ENCODE measurements around the gene A2M.

A2M gene

DNA sequence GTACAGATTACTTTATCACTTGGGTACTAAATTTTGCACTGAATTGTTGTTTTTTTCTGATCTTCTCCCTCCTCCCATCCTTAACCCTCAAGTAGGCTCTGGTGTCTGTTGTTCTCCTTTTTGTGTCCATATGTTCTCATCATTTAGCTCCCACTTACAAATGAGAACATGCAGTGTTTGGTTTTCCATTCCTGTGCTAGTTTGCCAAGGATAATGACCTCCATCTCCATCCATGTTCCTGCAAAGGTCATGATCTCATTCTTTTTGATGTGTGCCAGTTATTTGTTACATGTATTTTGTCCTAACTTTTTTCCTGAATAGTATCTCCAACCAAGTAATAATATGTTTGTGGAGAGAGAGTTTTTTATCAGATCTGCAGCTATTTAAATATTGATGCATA is 44.2 kb downstream of the A2M start:
- DNase-seq: no peak

DNA sequence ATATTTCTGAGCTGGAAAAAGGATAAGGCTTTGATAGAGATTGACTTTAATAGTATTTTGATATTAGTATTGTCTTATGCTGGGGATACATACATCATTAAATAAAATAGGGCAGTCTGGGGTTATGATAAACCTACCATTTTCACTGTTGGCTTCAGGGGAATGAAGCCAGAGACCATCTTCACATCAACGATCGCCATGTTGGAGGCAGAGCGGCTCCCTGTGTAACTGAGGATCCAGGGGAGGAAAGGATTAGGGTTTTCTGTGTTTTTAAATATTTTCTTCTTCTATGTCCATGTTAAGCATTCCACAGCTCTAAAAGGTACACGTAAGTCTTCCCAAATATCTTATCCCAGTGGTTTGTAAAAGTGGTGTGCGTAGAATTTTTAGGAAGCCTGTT is 45.4 kb downstream of the A2M start:
- DNase-seq: no peak

DNA sequence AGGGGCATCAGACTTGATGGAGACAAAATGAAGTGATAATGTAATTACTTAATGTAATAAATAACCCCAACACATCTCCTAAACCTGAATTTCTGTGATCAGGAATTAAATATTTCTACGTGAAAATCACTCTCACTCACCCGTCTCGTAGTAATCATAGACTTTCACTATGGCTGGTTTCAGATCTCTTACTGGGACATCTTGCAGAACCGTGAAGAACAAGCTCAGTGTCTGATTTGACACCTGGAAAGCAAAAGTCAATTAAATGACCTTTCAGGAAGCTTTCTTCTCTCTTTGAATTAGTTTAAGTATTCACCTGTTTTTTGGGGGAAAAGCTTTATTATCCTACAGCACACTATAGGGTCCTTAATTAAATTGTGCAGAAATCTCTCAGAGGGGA is 47.1 kb downstream of the A2M start:
- DNase-seq: no peak

DNA sequence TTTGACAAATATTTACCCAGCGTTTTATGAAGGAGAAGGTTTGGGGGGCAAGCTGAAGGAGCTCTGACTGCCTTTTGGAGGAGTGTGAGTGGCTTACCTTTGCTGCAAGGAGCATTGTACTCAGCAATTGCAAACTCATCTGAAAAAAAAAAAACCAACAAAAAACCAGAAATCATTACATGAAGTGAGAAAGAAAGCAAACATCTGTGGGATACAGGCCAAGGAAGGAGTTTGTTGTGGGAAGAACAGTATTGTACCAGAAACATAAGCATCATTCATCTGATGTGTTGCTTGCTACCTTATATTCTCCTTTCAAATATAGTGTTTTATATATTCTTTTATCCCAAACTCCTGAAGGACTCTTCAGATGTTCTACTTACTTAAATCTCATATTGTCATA is 47.6 kb downstream of the A2M start:
- no peak for DNase-seq

DNA sequence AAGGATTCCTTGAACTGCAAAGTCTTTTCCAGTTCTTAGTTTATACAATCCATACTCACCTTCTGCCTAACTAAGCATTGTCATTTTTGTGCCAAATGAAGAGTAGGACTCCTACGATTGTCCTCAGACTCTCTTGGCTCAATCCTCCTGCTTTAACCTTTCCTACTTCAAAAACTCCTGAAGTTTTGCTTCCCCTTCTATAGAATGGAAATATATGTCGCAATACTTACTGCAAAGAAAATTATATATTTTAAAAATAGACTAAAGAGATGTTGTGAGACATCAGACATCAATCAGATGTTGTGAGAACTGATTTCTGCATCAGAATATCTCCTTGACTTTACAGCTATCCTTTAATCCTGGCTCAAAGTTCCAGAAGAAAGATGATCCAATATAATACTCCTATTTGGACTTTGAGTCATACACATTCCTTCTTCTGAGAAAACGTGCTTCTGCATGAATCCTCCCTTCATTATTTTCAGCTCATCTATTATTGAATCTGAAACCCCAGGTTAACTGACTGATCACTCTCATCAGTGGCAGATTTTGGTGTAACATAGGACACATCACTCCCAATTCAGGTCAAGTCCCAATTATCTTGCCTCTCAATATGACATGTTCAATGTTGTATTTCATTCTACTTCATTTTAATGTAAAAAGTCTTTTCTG is 48.8 kb downstream of the A2M start:
- DNase-seq: no peak

DNA sequence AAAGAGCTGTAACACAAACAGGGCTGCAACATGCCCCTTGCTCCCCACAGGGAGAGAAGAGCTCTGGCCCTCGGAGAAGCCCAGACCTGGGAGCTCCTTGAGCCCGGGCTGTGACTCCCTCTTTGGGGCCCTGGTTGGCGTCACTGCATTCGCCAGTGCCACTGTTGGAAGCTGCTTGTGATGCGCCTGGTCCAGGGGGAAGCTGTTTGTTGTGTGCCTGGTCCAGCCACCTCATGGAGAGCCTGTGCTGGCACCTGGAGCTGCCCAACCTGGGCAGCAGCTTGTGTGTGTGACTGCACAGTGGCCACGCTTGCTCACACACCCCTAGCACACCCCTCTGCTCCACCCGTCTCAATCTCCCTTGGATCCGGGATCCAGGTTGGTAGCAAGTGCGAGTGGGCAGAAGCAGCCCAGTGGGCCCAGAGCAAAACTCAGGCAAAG is 49.5 kb downstream of the A2M start:
- DNase-seq: no peak

DNA sequence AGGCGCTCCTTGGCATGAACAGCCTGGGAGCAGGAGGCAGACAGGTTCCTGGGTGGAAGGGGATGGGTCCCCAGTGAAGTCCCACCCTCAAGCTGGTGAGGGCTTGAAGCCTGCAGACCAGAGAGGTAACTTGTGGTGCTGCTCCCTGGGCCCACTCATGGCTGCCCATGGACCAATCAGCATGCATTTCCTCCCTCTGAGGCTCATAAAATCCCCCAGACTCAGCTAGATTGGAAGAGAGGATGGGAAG is 50.2 kb downstream of the A2M start:
- DNase-seq: no peak

DNA sequence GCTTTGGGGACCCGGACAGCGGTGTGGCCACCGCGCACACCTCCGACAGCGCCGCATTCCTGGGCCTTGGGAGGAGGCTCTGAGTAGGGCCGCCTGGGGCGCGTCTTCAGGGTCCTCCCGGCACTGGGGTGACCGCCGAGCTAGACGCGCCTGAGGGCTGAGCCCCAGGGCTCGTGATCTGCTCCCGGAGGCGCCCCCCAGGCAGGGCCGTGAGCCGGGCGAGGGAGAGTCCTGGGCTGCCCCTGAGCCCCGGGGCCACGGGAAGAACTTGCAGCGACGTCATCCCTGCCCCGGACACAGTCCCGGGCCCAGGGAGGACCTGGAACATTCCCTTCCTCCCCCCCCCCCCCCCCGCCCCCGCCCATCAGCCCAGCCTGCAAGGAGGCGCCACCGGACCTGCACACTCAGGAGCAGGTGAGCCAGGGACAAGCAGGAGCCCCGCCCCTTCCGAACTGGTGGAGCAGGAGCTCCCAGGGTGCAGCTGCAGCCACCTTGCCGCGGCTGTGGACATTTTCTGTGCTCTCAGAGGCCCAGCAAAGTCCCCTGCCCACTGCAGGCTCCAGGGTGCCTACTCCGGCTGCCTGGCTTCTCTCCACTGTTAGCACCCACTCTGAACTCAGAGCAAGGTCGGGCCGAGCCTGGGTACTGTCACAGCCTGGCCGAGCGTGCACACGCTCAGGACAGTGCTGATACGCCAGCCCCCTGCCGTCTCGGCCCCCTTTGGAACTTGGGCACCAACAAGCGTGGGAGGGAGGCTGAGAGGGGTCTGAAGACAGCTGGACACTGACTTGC is 50.7 kb downstream of the A2M start:
- peak; percentile 88 for DNase-seq

DNA sequence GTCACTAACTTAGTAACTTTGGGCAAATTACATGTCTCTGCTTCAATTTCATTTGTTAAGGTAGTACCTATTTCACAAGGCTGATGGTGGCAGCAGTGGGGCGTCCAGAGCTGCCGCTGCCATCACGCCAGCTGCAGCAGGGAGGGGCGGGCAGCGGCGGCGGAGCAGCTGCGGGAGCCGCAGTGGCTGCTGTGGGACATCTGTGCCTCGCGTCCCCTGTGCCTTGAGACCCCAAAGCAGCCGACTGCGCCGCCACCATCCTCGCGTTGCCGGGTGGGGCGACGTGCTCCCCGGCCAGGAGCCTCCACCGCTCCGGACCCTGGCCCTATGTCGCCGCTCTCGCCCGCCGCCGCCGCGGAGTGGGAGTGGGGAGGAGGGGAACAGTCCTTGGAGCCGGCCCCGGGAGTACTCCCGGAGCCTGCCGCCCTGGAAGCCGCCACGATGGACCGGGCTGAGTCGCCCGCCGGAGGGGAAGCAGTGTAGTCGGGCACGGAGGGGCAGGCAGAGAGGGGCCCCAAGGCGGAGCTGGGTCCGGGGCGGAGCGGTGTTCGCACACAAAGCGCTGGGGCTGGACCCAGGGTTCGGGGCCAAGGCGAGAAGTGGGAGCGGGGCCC is 51.4 kb downstream of the A2M start:
- peak; percentile 61 for DNase-seq

DNA sequence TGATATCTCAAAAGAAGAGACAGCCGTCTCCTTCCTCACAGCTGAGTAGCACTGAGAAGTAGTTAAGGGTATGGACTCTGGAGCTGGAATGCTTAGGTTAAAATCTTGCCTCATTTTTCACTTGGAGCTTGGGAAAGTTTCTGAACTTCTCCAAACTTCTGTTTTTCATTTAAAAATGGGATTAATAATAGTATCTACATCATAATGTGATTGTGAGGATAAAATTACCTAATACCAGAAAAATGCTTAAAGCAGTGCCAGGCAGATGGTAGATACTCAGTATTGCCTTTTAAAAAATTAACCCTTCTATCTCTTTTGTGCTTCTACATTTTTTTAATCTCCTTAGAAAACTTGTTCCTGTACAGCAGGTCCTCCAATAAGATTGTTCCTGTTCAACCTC is 63.1 kb downstream of the A2M start:
- DNase-seq: no peak

DNA sequence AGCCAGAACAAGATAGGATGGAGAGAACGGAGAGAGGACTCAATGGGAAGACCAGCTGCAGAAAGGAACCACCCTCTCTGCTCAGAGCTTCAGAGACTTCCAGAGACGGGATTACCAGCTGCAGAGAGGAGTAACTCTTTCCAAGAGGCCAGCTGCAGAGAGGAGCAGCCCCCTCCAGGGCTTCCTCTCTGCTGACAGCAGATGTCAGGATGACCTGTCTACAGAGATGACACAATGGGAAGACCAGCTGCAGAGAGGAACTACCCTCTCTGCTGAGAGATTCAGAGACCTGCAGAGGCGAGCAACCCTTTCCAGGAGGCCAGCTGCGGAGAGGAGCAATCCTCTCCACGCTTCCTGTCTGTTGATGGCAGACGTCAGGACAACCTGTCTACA is 64.6 kb downstream of the A2M start:
- DNase-seq: no peak

DNA sequence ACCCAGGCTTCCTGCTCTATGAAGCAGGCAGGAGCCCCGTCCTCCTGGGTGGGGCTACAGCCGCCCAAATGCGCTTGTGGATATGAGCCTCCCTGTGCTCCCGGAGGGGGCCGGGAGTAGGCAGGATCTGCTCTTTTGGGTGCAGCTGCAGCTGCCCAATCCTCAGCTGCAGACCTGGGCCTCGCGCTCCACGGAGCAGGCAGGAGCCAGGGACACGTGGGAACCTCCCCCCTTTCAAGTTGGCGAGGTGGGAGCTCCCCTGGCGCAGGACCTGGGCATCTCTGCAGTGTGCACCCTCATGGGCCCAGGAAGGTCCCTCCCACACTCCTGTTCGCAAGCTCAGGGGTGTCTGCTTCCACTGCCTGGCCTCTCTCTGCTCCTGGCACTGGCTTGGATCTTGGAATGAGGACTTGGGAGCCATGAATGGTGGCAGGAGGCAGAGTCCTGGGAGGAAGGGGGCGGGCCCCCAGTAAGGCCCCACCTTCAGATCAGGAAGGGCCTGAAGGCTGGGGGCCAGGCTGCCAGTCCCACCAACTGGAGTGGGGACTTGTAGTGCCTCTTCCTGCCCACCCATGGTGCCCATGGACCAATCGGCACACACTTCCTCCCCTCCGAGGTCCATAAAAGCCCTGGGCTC is 65.1 kb downstream of the A2M start:
- DNase-seq: no peak

DNA sequence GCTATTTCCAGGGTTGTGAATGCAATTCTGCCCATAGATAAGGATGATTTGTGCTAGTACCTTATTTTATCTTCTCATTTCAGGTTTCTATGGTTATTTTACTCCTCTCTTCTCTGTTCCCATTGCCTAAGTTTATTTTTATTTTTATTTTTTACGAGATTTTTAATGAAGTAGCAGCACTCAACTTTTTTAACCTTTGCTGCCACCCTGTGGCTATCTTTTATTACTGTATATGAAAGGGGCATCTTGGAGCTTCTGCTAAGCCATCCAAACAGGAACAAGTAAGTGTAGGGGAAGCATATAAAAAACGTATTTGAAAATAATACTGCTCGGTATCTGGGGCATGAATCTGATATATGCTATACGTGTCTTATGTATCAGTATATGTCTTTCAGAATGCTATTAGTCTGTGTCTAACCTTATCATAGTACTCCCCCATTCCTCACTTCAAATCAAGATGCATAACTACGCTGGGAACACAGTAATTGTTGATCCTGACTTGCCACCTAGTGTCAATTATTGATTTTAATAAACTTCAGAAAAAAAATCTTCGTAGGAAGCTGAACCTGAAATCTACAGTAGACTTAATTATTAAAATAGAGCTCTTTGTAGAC is 66.1 kb downstream of the A2M start:
- DNase-seq: no peak

DNA sequence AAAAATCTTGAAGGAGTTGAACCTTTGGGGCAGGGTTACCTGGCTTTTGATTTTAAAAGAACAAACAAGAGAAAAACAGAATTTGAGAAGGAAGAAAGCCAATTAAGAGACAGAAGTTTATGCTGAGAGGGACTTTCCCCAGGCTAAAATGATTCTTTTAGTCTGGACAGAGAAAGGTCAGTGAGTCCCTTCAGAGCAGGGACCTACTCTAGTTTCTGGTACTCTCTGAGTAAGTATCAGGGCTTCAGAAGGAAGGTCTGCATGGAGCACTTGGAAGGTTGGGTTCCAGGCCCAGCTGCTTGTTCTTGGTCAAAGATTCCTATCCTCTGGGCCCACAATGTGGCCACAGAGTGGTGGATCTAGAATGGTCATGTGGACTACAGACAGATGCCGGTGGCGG is 66.8 kb downstream of the A2M start:
- no peak for DNase-seq

DNA sequence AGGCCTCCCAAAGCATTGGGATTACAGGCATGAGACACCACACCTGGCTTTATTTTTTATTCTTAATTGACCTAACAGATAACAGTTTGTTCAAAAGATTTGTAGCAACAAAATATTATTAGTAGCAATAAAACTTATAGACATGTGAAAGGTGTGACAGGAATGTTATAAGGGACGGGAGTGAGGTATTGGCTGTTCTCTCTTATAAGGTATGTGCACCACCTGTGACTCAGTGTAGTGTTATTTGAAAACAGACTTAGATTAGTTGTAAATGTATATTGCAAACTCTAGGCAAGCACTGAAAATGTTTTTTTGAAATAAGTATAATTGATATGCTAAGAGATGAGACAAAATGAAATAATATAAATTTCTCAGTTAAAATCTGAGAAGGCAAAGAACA is 68.6 kb downstream of the A2M start:
- DNase-seq: no peak

DNA sequence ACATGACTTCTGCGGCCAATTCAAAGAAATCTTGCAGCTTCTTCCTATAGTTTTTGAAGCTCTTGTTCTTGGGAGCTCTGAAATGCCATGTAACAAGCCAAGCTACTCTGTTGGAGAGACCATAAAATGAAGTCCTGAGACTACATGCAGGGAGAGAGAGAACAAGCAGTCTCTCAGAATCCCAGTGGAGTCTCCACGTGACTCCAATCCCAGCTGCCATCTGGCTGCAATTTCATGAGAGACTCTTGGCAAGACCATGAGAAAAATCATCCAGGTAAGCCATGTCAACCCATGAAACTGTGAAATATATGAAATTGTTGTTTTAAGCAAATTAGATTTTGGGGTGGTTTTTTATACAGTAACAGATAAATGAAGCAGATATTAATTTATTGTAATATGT is 72.0 kb downstream of the A2M start:
- DNase-seq: no peak

DNA sequence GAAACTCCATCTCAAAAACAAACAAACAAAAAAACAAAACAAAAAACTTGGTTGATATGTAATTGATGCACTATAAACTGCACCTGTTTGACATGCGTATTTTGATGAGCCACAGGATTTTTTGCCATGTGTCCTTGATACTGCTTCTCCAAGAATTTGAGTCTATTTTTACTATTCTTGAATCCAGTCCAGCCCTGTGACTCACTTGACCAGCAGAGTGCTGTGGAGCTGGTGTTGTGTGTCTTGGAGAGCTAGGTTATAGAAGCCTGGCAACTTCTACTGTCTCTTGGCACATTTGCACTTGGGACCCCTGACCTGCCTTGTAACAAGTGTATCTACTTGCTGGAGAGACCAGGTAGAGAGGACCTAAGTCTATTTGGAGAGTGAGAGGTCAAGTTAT is 74.4 kb downstream of the A2M start:
- DNase-seq: no peak

DNA sequence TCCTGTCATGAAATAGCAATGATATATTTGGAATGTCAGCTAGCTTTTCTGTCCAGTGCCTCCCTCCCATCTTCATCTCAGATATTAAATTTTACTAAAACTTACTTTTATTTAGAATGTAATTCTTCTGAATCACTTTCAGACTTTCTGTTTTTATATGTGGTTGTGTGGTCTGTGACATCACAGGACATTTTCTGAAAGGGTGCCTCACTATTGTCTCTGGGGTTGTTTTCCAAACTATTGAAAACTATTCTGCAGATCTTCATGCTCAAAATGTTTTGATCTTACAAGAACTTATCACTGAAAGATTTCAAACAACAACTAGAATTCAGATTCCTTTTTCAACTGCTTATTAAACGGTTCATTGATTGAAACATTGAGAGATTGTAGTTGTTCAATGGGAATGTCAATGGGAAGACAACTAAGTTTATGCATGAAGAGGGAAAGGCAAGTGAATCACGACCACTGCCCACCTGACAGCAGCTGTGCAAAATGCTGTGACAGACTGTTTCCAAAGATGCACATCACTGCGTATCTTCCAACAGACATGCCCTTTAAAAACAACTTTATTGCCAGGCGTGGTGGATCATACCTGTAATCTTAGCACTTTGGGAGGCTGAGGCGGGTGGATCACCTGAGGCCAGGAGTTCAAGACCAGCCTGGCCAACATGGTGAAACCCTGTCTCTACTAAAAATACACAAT is 75.1 kb downstream of the A2M start:
- no peak for DNase-seq

DNA sequence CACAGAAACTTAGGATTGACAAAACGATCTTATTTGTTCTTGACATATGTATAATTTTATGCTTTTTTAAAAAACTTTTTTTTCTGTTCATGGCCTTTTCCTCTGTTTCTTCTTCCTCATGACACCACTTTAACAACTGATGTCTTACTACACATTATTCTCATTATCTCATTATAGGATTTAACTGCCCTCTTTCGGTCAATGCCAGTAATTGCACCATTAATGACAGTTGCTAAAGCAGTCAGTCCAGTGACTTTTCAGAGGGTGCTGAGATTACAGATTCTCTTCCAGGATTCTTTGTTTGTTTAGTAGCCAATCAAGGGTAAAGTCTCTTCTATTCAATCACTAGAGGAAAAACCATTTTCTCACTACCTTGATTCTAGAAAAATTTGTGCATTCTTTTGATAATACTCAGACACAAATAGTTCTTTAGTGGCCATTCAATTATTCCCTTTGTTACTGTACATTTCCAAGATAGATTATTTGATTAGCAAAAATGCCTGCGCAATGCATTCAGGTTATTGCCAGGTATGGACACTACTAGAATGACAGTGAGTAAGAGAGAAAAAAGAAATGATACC is 76.2 kb downstream of the A2M start:
- no peak for DNase-seq

DNA sequence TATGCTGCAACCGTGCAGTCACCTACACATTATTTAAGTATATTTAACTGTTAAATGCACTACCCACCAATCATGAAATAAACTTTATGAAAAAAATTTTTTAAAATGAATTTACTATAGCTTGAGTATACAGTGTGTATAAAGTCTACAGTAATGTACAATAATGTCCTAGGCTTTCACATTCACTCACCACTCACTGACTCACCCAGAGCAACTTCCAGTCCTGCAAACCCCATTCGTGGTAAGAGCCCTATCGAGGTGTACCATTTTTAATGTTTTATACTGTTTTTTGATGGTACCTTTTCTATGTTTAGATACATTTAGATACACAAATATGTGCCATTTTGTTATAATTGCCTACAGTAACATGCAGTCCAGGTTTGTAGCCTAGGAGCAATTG is 78.3 kb downstream of the A2M start:
- DNase-seq: no peak

DNA sequence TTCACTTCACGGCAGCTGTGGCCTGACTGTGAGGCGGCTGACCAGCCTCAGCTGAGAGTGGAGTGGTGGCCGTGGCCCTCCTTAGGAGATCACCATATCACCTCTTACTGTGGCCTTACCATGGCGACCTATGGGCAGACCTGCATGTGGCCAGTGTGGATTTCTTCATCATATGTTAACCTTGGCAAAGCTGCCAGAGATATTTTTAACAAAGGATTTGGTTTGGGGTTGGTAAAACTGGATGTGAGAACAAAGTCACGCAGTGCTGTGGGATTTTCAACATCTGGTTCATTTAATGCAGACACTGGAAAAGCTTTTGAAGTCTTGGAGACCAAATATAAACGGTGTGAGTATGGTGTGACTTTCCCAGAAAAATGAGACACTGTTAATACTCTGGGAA is 79.5 kb downstream of the A2M start:
- DNase-seq: no peak

DNA sequence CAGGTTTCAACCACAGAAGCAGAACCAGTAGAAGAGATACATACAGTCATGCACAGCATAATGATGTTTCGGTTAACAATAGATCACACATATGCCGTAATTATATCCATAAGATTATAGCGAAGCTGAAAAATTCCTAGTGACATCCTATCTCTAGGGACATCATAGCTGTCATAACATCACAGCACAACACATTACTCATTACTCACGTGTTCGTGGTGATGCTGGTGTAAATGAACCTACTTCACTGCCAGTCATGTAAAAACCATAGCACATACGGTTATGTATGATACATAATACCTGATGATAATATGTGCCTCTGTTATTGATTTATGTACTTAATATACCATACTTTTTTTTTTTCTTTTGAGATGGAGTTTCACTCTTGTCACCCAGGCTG is 81.6 kb downstream of the A2M start:
- DNase-seq: no peak

Measured in NCI-H510A (cell line).